GM19035 (cell line): ENCODE results near the gene MITF.

Experiments
- ATAC-seq: cut with Tn5 transposase; IDR thresholded peaks from one replicate; pipeline ENCODE4 v1.9.1; 2021; ENCODE audit not compliant: unreplicated experiment

MITF gene

DNA sequence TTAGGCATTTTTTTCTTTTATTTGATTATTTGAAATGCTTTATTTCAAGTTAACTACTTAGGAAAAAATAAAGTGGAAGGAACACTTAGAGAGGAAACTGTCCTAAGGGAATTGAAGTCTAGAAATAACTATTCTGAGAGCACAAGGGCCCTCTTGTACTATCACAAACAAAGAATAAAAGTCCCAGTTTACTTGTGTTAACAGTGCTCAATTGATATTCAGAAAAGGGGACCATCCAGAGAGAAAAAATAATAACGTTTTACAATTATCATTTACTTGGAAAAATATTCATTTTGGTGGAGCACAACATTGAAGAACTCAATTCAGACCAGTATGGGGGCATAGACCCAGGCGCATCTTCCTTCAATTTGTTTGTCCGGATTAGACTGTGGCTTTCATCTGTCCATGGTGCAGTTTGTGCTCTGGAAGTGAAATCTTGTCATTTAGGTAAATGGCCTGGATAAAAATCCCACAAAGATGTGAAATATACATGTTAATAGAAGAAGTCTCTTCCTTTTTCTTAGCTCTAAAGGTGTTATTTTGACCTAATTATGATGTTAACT, 205.7 kb downstream of the MITF start:
- ATAC-seq = no peak

DNA sequence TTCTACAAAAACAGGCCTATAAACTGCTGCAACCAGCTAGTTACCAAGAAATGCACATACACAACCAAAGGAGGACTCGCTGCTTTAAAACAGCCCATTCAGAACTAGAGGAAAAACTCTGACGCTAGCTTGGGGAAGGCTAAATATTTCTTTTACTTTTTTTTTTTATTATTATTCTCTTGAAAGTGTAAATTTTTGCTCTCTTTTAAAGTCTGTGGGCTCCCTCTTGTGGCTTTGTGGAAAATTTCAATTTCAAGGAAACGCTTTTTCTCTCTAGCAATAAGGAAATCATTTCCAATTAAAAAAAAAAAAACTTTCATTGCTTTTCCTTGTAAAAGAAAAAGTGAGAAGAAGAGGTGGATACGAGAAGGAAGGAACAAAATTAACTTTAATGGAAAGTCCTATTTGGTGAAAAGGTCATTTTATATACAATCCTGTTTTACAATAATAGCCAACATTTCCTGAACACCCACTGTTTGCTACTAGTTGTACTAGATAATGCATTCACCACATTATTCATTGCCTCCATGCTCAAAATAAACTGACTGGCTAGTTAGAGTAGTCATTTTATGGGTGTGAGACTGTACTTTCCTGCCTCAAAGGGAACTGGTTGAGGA, 209.1 kb downstream of the MITF start:
- ATAC-seq = no peak

GRCh38 chr3:69951616-69952015, 212.4 kb downstream of the MITF start:
- ATAC-seq = no peak

- no peak for ATAC-seq
Measured at GRCh38 chr3:69959581-69959980, 220.3 kb downstream of the MITF start.

DNA sequence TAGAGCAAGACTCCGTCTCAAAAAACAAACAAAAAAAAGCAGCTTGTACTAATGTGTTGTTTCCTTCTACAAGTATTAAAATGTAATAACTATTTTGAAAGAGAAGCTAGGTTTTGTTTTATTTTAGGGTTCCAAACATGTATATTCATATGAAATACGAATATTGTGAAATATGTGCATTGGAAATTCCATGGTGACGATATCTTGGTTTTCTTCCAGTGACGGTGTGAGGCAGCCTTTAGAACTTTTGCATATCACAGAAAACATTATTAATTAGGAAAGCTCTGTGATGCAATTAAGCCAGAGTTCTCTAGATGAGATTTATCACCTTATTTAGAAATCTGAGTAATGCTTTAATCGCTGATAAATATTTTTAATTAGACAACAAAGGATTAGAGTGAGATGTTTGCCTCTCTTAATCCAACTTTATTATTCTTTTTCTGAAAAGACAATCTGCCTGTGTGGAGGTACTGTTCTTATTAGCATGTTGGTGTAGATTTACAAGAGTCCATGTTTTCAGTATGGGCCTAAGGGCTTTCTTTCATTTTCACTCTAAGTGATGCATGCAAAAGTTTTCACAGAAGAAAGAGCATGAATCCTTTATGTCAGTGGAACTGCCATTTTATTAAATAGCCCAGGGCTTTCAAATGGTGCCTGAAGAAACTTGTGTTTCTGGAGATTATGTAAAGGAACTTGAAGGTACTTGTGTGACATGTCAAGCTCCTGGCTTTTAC, 222.6 kb downstream of the MITF start:
- ATAC-seq = no peak

GRCh38 chr3:69963643-69964042, 224.4 kb downstream of the MITF start:
- no peak for ATAC-seq

- ATAC-seq = no peak
Measured at GRCh38 chr3:69967156-69967555, 227.9 kb downstream of the MITF start.

DNA sequence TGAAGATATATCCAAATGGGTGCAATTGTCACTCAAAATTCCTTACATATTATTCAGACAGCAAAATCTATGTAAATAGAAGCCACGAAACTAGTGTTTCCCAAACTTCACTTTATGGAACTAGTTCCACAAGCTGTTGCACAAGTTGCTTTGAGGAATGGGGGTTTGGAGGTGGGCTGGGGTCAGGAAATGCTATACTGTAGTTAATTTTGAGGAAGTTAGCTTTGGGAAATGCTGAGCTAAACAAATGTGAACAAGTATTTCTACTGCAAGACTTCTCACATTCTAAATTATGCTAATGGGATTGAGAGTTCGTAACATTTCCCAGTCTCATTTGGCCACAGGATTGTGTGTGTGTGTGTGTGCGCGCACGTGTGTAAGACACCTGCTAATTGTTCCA, 231.6 kb downstream of the MITF start:
- ATAC-seq = no peak

DNA sequence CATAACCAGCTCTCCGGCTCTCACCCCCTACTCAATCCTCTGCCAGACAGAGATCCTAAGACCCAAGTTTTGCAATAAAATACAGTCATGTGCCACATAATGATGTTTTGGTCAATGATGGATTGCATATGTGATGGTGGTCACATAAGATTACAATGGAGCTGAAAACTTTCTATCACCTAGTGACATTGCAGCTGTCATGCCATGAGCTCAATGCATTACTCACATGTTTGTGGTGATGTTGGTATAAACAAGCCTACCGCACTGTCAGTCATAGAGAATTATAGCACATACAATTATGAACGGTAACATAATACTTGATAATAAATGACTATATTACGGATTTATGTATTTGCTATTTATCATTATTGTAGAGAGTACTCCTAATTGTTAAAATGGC, 233.4 kb downstream of the MITF start:
- no peak for ATAC-seq

- no peak for ATAC-seq
Measured at GRCh38 chr3:69976021-69976420, 236.8 kb downstream of the MITF start.

- no peak for ATAC-seq
Measured at GRCh38 chr3:69983546-69984265, 244.4 kb downstream of the MITF start.

DNA sequence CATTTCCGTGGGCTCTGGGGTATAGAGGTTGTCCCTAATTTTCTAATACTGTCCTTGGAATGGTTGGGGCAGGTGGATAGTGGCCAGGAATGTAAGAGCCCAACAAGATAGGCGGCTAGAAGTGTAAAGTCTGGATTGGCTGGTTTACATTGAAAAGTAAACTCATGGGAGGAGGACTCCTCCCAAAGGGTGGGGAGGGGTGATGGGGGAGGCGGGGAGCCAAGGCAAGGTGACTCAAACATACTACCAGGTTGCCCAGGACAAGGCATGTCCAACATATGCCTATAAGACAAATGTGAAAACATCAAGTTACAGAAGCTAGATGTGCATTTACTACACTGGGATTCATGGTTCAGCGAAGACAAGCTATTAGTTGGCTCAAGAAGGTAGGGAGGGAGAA, 246.0 kb downstream of the MITF start:
- ATAC-seq = no peak

DNA sequence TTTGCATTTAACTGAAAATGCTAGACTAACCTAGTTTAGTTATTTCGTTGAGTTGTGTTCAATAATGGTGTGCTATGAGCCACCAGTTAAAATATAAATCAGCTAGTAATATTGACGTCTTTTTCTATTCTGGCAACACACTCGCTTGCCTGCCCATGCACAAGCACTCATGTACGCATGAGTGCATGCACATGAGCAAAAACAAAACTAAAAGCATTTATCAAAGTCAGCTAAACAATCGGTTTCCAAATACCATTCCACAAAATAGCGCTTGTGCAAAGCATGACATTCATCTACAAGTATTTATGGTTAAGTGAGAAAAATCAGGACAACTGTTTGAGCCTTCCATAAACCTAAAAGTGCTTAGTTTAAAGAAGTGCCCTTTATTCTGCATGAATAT, 247.2 kb downstream of the MITF start:
- no peak for ATAC-seq

- no peak for ATAC-seq
Measured at GRCh38 chr3:69987833-69988232, 248.6 kb downstream of the MITF start.

- no peak for ATAC-seq
Measured at GRCh38 chr3:69993757-69994156, 254.5 kb downstream of the MITF start.

- ATAC-seq = no peak
Measured at GRCh38 chr3:69994919-69995318, 255.7 kb downstream of the MITF start.

GRCh38 chr3:69997631-69998307, 258.5 kb downstream of the MITF start:
- ATAC-seq = no peak

- no peak for ATAC-seq
Measured at GRCh38 chr3:69998759-69999139, 259.5 kb downstream of the MITF start.

GRCh38 chr3:69999140-70000027, 260.1 kb downstream of the MITF start, which contains the start of gene SAMMSON:
Gene SAMMSON (plus strand): TSS chr3:69999733.
- no peak for ATAC-seq

- ATAC-seq = no peak
Measured at GRCh38 chr3:70000028-70000410, 260.8 kb downstream of the MITF start.
